ENCODE results near the gene RHBDD2. TPM values are rescaled to one million over a fixed set of nuclear protein-coding genes. Genes with fewer than 3 reads are reported as not detected.

The RHBDD2 gene
- total and polyA plus RNA-seq, 4 donors, result 13.6 to 65.0 (median 37.3) TPM

GRCh38 chr7:75915416-75916156 is 36.8 kb downstream of the RHBDD2 start:
- Histone ChIP-seq H3K9me3 (ENCODE audit: control insufficient read depth in 4 of 4, low read length in 3 of 4) (no peaks in the 10 kb centered on the region), H3K9ac (ENCODE audit: low read depth in 1 of 2, low read length in 2 of 2) (peak overlapping the region; percentile 99 to 100), H3K27me3 (ENCODE audit: control insufficient read depth in 4 of 4, insufficient read depth in 4 of 4, low read length in 3 of 4) (no peaks in the 10 kb centered on the region), H3K4me1 (ENCODE audit: control insufficient read depth in 4 of 4, insufficient read depth in 4 of 4, low read length in 3 of 4) (peaks cover 0 to 38% (median 5%) of the 10 kb centered on the region in 4 donors), H3K4me3 (ENCODE audit: low read depth in 1 of 3, low read length in 3 of 3) (peak overlapping the region; percentile 74 to 98 (median 77)), H3K36me3 (ENCODE audit: control insufficient read depth in 4 of 4, insufficient read depth in 3 of 4, low read depth in 1 of 4, low read length in 3 of 4) (no peaks in the 10 kb centered on the region), H3K27ac (ENCODE audit: low read depth in 1 of 2, low read length in 2 of 2) (peak overlapping the region; percentile 99 to 100)
- WGBS, result under 1% methylated on average over 32 of the region's 32 CpGs
- DNase-seq (ENCODE audit: low spot score), result no peak
- TF ChIP-seq YY1 (IDR thresholded peaks at IDR 0.05) (no peak), RXRA (IDR thresholded peaks at IDR 0.05) (peak; percentile 63 to 72), FOXA1 (IDR thresholded peaks at IDR 0.05) (no peak), HNF4A (conservative IDR thresholded peaks at IDR 0.05) (peak in 1 of 2 donors; percentile 62), MAX (IDR thresholded peaks at IDR 0.05) (no peak), GABPA (IDR thresholded peaks at IDR 0.05 in 1 of 2, conservative IDR thresholded peaks at IDR 0.05 in 1 of 2) (no peak), CTCF (IDR thresholded peaks at IDR 0.05; ENCODE audit: low read depth, low read length, missing input control) (no peak)

- peak overlapping the region; percentile 99 to 100 for H3K27ac ChIP-seq (ENCODE audit: low read depth in 1 of 2, low read length in 2 of 2)
- TF ChIP-seq SP1 (IDR thresholded peaks at IDR 0.05) (no peak), RAD21 (IDR thresholded peaks at IDR 0.05) (no peak), MAX (IDR thresholded peaks at IDR 0.05) (no peak), ZBTB33 (IDR thresholded peaks at IDR 0.05) (no peak), HNF4G (IDR thresholded peaks at IDR 0.05) (no peak), TAF1 (conservative IDR thresholded peaks at IDR 0.05) (no peak), NR2F2 (IDR thresholded peaks at IDR 0.05) (no peak), YY1 (IDR thresholded peaks at IDR 0.05) (no peak), CTCF (IDR thresholded peaks at IDR 0.05; ENCODE audit: low read depth, low read length, missing input control) (no peak), JUND (IDR thresholded peaks at IDR 0.05) (no peak), RXRA (IDR thresholded peaks at IDR 0.05) (no peak), REST (IDR thresholded peaks at IDR 0.05) (no peak), EGR1 (IDR thresholded peaks at IDR 0.05; ENCODE audit: low read depth in 2 of 2) (no peak), HNF4A (conservative IDR thresholded peaks at IDR 0.05) (no peak), FOXA2 (IDR thresholded peaks at IDR 0.05) (no peak), GABPA (IDR thresholded peaks at IDR 0.05 in 1 of 2, conservative IDR thresholded peaks at IDR 0.05 in 1 of 2) (no peak)
- H3K4me3 ChIP-seq (ENCODE audit: low read depth in 1 of 3, low read length in 3 of 3), result peak overlapping the region; percentile 74 to 98 (median 77)
- H3K27me3 ChIP-seq (ENCODE audit: control insufficient read depth in 4 of 4, insufficient read depth in 4 of 4, low read length in 3 of 4), result no peaks in the 10 kb centered on the region
- H3K9me3 ChIP-seq (ENCODE audit: control insufficient read depth in 4 of 4, low read length in 3 of 4), result no peaks in the 10 kb centered on the region
- no peak for DNase-seq (ENCODE audit: low spot score)
- peak overlapping the region; percentile 99 to 100 for H3K9ac ChIP-seq (ENCODE audit: low read depth in 1 of 2, low read length in 2 of 2)
- no peaks in the 10 kb centered on the region for H3K36me3 ChIP-seq (ENCODE audit: control insufficient read depth in 4 of 4, insufficient read depth in 3 of 4, low read depth in 1 of 4, low read length in 3 of 4)
- H3K4me1 ChIP-seq (ENCODE audit: control insufficient read depth in 4 of 4, insufficient read depth in 4 of 4, low read length in 3 of 4), result peaks cover 0 to 43% (median 7%) of the 10 kb centered on the region in 4 donors
- WGBS, result 25% methylated on average over 5 of the region's 5 CpGs
These were observed 37.4 kb downstream of the RHBDD2 start for GRCh38 chr7:75916259-75916658.

All from liver (tissue), 9 donors.